GM12892 (cell line): ENCODE data around the gene GNAQ.
"Not testable (repeated sequence)": the region's sequence is repeated elsewhere in the genome, so short reads cannot be mapped to it uniquely, and the experiment has no call there.

ENCODE experiments used
- POLR2A ChIP-seq: IDR thresholded peaks from 2 replicates; pipeline ENCODE4 v1.6.1; 2011; ENCODE audit warnings: low read depth, low read length, control low read depth
- POLR2AphosphoS5 ChIP-seq: IDR thresholded peaks from 2 replicates; pipeline ENCODE4 v1.6.1; 2011; ENCODE audit warnings: low read depth, low read length, control low read depth

DNA sequence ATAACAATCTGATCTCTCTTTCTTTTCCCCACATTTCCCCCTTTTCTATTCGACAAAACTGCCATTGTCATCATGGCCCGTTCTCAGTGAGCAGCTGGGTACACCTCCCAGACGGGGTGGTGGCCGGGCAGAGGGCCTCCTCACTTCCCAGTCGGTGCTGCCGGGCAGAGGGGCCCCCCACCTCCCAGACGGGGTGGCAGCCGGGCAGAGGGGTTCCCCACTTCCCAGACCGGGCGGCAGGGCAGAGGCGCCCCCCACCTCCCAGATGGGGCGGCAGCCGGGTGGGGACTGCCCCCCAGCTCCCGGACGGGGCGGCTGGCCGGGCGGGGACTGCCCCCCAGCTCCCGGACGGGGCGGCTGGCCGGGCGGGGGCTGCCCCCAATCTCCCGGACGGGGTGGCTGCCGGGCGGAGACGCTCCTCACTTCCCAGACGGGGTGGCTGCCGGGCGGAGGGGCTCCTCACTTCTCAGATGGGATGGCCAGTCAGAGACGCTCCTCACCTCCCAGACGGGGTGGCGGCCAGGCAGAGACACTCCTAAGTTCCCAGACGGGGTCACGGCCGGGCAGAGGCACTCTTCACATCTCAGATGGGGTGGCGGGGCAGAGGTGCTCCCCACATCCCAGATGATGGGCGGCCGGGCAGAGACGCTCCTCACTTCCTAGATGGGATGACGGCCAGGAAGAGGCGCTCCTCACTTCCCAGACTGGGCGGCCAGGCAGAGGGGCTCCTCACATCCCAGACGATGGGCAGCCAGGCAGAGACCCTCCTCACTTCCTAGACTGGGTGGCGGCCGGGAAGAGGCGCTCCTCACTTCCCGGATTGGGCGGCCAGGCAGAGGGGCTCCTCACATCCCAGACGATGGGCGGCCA, 328.9 kb downstream of the GNAQ start:
- not testable (repeated sequence) for TF ChIP-seq POLR2AphosphoS5, POLR2A
